MM.1S (cell line): ENCODE measurements around the gene KIF14.

Experiments used
- CTCF ChIP-seq: fragments of 300-600 bp; sonication (generic); IDR thresholded peaks from 2 replicates; pipeline ENCODE4 v1.5.1; 2016; ENCODE audit warnings: antibody characterized with exemption, low read length, mixed read lengths
- EZH2 ChIP-seq: fragments of 300-600 bp; sonication (generic); optimal IDR thresholded peaks from 2 replicates; pipeline ENCODE3; 2017; ENCODE audit warnings: low read depth, mild to moderate bottlenecking, antibody characterized with exemption, low read length, mixed read lengths
- EZH2phosphoT487 ChIP-seq: fragments of 300-600 bp; sonication (generic); IDR thresholded peaks from 2 replicates; pipeline ENCODE4 v1.6.1; 2018; ENCODE audit warnings: antibody characterized with exemption, low read length

GRCh38 chr1:200642481-200642880, 21.9 kb upstream of the KIF14 start:
- TF ChIP-seq CTCF (no peak), EZH2phosphoT487 (no peak), EZH2 (no peak)
